Breast epithelium (tissue), 3 donors: ENCODE results near the gene DOCK9.
"Not testable (repeated sequence)": the region's sequence is repeated elsewhere in the genome, so short reads cannot be mapped to it uniquely, and the experiment has no call there.

ENCODE experiments used
- POLR2A ChIP-seq: fragments of 450-650 bp; IDR thresholded peaks from one replicate; pipeline ENCODE4 v1.6.1; 2016; ENCODE audit warnings: antibody characterized with exemption, mild to moderate bottlenecking, moderate library complexity
- TF ChIP-seq, protein P1 (sequence below), 3 donors: fragments of 450-650 bp; IDR thresholded peaks; one replicate each; pipeline ENCODE4 v1.5.1; 2016 to 2017; ENCODE audit warnings: antibody characterized with exemption in 3 of 3, mild to moderate bottlenecking in 3 of 3, moderate library complexity in 3 of 3

GRCh38 chr13:98812186-98812790 lies 165.6 kb downstream of the DOCK9 start:
- TF ChIP-seq, protein P1, sequence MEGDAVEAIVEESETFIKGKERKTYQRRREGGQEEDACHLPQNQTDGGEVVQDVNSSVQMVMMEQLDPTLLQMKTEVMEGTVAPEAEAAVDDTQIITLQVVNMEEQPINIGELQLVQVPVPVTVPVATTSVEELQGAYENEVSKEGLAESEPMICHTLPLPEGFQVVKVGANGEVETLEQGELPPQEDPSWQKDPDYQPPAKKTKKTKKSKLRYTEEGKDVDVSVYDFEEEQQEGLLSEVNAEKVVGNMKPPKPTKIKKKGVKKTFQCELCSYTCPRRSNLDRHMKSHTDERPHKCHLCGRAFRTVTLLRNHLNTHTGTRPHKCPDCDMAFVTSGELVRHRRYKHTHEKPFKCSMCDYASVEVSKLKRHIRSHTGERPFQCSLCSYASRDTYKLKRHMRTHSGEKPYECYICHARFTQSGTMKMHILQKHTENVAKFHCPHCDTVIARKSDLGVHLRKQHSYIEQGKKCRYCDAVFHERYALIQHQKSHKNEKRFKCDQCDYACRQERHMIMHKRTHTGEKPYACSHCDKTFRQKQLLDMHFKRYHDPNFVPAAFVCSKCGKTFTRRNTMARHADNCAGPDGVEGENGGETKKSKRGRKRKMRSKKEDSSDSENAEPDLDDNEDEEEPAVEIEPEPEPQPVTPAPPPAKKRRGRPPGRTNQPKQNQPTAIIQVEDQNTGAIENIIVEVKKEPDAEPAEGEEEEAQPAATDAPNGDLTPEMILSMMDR (IDR thresholded peaks at IDR 0.05): not testable (repeated sequence)
- not testable (repeated sequence) for TF ChIP-seq POLR2A
